Measurements from ENCODE around the gene RAPGEF3.
A peak's percentile ranks its signal among the peaks of the same experiment; 100 is the strongest.

The RAPGEF3 gene

GRCh38 chr12:47707905-47708543 lies 50.7 kb downstream of the RAPGEF3 start:
- peak overlapping the region in 1 of 11 experiments; percentile 45; a peak in 1 of 22 replicates for H3K9ac ChIP-seq
- peaks cover 0 to 26% (median 21%) of the 10 kb centered on the region in 11 experiments; a peak in 12 of 22 replicates for H4K20me1 ChIP-seq
- peak overlapping the region in 6 of 11 experiments; percentile 6 to 87 (median 37); a peak in 7 of 22 replicates for H3K27ac ChIP-seq
- no peak for TF ChIP-seq Cebpa-rat (IDR thresholded peaks at IDR 0.05)
- peak overlapping the region in 2 of 10 experiments; percentile 17 to 84; a peak in 2 of 20 replicates for H3K4me3 ChIP-seq
- H3K4me1 ChIP-seq: peaks cover 37 to 73% (median 57%) of the 10 kb centered on the region in 10 experiments
- no peaks in the 10 kb centered on the region for H3K27me3 ChIP-seq
- peaks cover 0 to 10% (median 1%) of the 10 kb centered on the region in 11 experiments; a peak in 5 of 22 replicates for H3K36me3 ChIP-seq
- H3K9me3 ChIP-seq (replicated peaks in 1 of 11): no peaks in the 10 kb centered on the region
- H3K4me2 ChIP-seq: peak overlapping the region; percentile 73 to 99 (median 89)

- Histone ChIP-seq H3K4me1 (peaks cover 37 to 74% (median 57%) of the 10 kb centered on the region in 10 experiments), H3K27me3 (no peaks in the 10 kb centered on the region), H3K36me3 (peaks cover 0 to 17% (median 6%) of the 10 kb centered on the region in 11 experiments; a peak in 9 of 22 replicates), H3K27ac (peak overlapping the region in 7 of 11 experiments; percentile 24 to 89 (median 87); a peak in 10 of 22 replicates), H3K4me3 (peak overlapping the region in 5 of 10 experiments; percentile 75 to 88 (median 84); a peak in 7 of 20 replicates), H3K9ac (peak overlapping the region in 5 of 11 experiments; percentile 80 to 85 (median 84); a peak in 7 of 22 replicates), H3K4me2 (peak overlapping the region; percentile 73 to 99 (median 89); a peak in 21 of 22 replicates), H4K20me1 (peaks cover 0 to 33% (median 21%) of the 10 kb centered on the region in 11 experiments; a peak in 12 of 22 replicates), H3K9me3 (replicated peaks in 1 of 11) (no peaks in the 10 kb centered on the region)
- no peak for TF ChIP-seq Cebpa-rat (IDR thresholded peaks at IDR 0.05)
Observed at GRCh38 chr12:47707355-47707754, 51.3 kb downstream of the RAPGEF3 start.

GRCh38 chr12:47705566-47706425 lies 52.9 kb downstream of the RAPGEF3 start, which contains the start of gene RPAP3:
Gene RPAP3, minus strand, starts transcription at chr12:47706030. Its CDS starts 3,190 bp downstream, at chr12:47702840.
- Histone ChIP-seq H3K4me2 (peak within 1 kb of the TSS; percentile 86 to 99 (median 92)), H3K27me3 (no peaks in the 10 kb centered on the region), H3K4me3 (peak within 1 kb of the TSS; percentile 75 to 94 (median 88)), H3K9ac (peak within 1 kb of the TSS; percentile 80 to 88 (median 85)), H3K36me3 (peaks cover 2 to 32% (median 16%) of the 10 kb centered on the region in 11 experiments), H4K20me1 (peaks cover 0 to 42% (median 21%) of the 10 kb centered on the region in 11 experiments; a peak in 12 of 22 replicates), H3K9me3 (replicated peaks in 1 of 11) (no peaks in the 10 kb centered on the region), H3K27ac (peak within 1 kb of the TSS; percentile 76 to 89 (median 84)), H3K4me1 (peaks cover 37 to 63% (median 57%) of the 10 kb centered on the region in 10 experiments)
- no peak for TF ChIP-seq Cebpa-rat (IDR thresholded peaks at IDR 0.05)

- H3K4me3 ChIP-seq: peak overlapping the region; percentile 75 to 94 (median 88)
- no peaks in the 10 kb centered on the region for H3K9me3 ChIP-seq (replicated peaks in 1 of 11)
- peak overlapping the region; percentile 80 to 88 (median 85) for H3K9ac ChIP-seq
- peaks cover 0 to 48% (median 21%) of the 10 kb centered on the region in 11 experiments; a peak in 12 of 22 replicates for H4K20me1 ChIP-seq
- peak overlapping the region in 10 of 11 experiments; percentile 76 to 89 (median 85); a peak in 20 of 22 replicates for H3K27ac ChIP-seq
- H3K4me2 ChIP-seq: peak overlapping the region; percentile 71 to 99 (median 88)
- peaks cover 8 to 38% (median 22%) of the 10 kb centered on the region in 11 experiments for H3K36me3 ChIP-seq
- no peak for TF ChIP-seq Cebpa-rat (IDR thresholded peaks at IDR 0.05)
- peaks cover 37 to 57% (median 54%) of the 10 kb centered on the region in 10 experiments for H3K4me1 ChIP-seq
- H3K27me3 ChIP-seq: no peaks in the 10 kb centered on the region
Observed at GRCh38 chr12:47705229-47705565, 53.5 kb downstream of the RAPGEF3 start.

GRCh38 chr12:47704719-47705118 lies 54.0 kb downstream of the RAPGEF3 start:
- peaks cover 13 to 43% (median 27%) of the 10 kb centered on the region in 11 experiments for H3K36me3 ChIP-seq
- H3K4me2 ChIP-seq: peak overlapping the region; percentile 71 to 99 (median 88)
- TF ChIP-seq Cebpa-rat (IDR thresholded peaks at IDR 0.05): no peak
- H4K20me1 ChIP-seq: peaks cover 0 to 53% (median 21%) of the 10 kb centered on the region in 11 experiments; a peak in 12 of 22 replicates
- H3K4me3 ChIP-seq: peak overlapping the region; percentile 75 to 94 (median 88)
- H3K9me3 ChIP-seq (replicated peaks in 1 of 11): no peaks in the 10 kb centered on the region
- peaks cover 37 to 52% (median 50%) of the 10 kb centered on the region in 10 experiments for H3K4me1 ChIP-seq
- no peaks in the 10 kb centered on the region for H3K27me3 ChIP-seq
- H3K27ac ChIP-seq: peak overlapping the region in 2 of 11 experiments; percentile 76 to 83; a peak in 2 of 22 replicates
- peak overlapping the region; percentile 80 to 88 (median 85) for H3K9ac ChIP-seq

GRCh38 chr12:47700263-47700662 lies 58.4 kb downstream of the RAPGEF3 start:
- Histone ChIP-seq H3K4me2 (no peak overlapping the region), H3K9me3 (replicated peaks in 1 of 11) (no peaks in the 10 kb centered on the region), H4K20me1 (peaks cover 0 to 64% (median 20%) of the 10 kb centered on the region in 11 experiments; a peak in 13 of 22 replicates), H3K4me1 (peaks cover 14 to 37% (median 24%) of the 10 kb centered on the region in 10 experiments), H3K4me3 (no peak overlapping the region), H3K27me3 (no peaks in the 10 kb centered on the region), H3K36me3 (peaks cover 47 to 87% (median 55%) of the 10 kb centered on the region in 11 experiments), H3K27ac (no peak overlapping the region), H3K9ac (no peak overlapping the region)
- peak in 3 of 11 experiments; percentile 51 to 64 (median 52); a peak in 4 of 22 replicates for TF ChIP-seq Cebpa-rat (IDR thresholded peaks at IDR 0.05)

- H3K4me3 ChIP-seq: no peak overlapping the region
- peak overlapping the region in 3 of 11 experiments; percentile 36 to 70 (median 43); a peak in 6 of 22 replicates for H3K4me2 ChIP-seq
- no peak overlapping the region for H3K9ac ChIP-seq
- no peak for TF ChIP-seq Cebpa-rat (IDR thresholded peaks at IDR 0.05)
- peaks cover 60 to 99% (median 71%) of the 10 kb centered on the region in 11 experiments for H3K36me3 ChIP-seq
- no peaks in the 10 kb centered on the region for H3K27me3 ChIP-seq
- H3K9me3 ChIP-seq (replicated peaks in 1 of 11): no peaks in the 10 kb centered on the region
- H4K20me1 ChIP-seq: peaks cover 0 to 47% (median 4%) of the 10 kb centered on the region in 11 experiments; a peak in 10 of 22 replicates
- H3K27ac ChIP-seq: no peak overlapping the region
- H3K4me1 ChIP-seq: peaks cover 0 to 22% (median 8%) of the 10 kb centered on the region in 10 experiments; a peak in 15 of 20 replicates
Observed at GRCh38 chr12:47698631-47699030, 60.0 kb downstream of the RAPGEF3 start.

- H3K4me3 ChIP-seq: no peak overlapping the region
- H3K27me3 ChIP-seq: no peaks in the 10 kb centered on the region
- H3K4me2 ChIP-seq: peak overlapping the region in 3 of 11 experiments; percentile 36 to 70 (median 43); a peak in 4 of 22 replicates
- H3K9me3 ChIP-seq (replicated peaks in 1 of 11): no peaks in the 10 kb centered on the region
- no peak for TF ChIP-seq Cebpa-rat (IDR thresholded peaks at IDR 0.05)
- peaks cover 0 to 17% (median 3%) of the 10 kb centered on the region in 10 experiments; a peak in 10 of 20 replicates for H3K4me1 ChIP-seq
- no peak overlapping the region for H3K27ac ChIP-seq
- H3K36me3 ChIP-seq: peaks cover 64 to 99% (median 76%) of the 10 kb centered on the region in 11 experiments
- H3K9ac ChIP-seq: no peak overlapping the region
- H4K20me1 ChIP-seq: peaks cover 0 to 42% (median 0%) of the 10 kb centered on the region in 11 experiments; a peak in 9 of 22 replicates
Observed at GRCh38 chr12:47698055-47698454, 60.6 kb downstream of the RAPGEF3 start.
